H9 (cell line): Measurements from ENCODE around the gene RANGAP1. TPM values are rescaled to one million over a fixed set of nuclear protein-coding genes. Genes with fewer than 3 reads are reported as not detected.

Experiments
- DNase-seq: peaks from one replicate; pipeline ENCODE4 v3.0.0-alpha.2; 2017
- H2AFZ ChIP-seq: one replicate; pipeline ENCODE4 v1.6.1; 2013; ENCODE audit warnings: mild to moderate bottlenecking, low read length, control low read depth, moderate library complexity
- H2AK5ac ChIP-seq: 2 replicates; pipeline ENCODE4 v1.6.1; 2013; ENCODE audit warnings: low read length, control low read depth, mixed read lengths; ENCODE audit not compliant: insufficient read length
- H2BK120ac ChIP-seq: one replicate; pipeline ENCODE4 v1.6.1; 2013; ENCODE audit warnings: low read depth, mild to moderate bottlenecking, low read length, control low read depth, inconsistent platforms; ENCODE audit not compliant: poor library complexity, severe bottlenecking
- H2BK12ac ChIP-seq: 2 replicates; pipeline ENCODE4 v1.6.1; 2013; ENCODE audit warnings: low read length, control low read depth, mixed read lengths, low read depth; ENCODE audit not compliant: insufficient read length
- H2BK15ac ChIP-seq: 2 replicates; pipeline ENCODE4 v1.6.1; 2013; ENCODE audit warnings: low read depth, low read length, control low read depth
- H2BK20ac ChIP-seq: one replicate; pipeline ENCODE4 v1.6.1; 2013; ENCODE audit warnings: low read depth, mild to moderate bottlenecking, low read length, control low read depth, inconsistent platforms; ENCODE audit not compliant: poor library complexity, severe bottlenecking
- H2BK5ac ChIP-seq: 2 replicates; pipeline ENCODE4 v1.6.1; 2013; ENCODE audit warnings: low read length, control low read depth, mixed read lengths; ENCODE audit not compliant: insufficient read length
- H3K14ac ChIP-seq: 2 replicates; pipeline ENCODE4 v1.6.1; 2013; ENCODE audit warnings: low read length, control low read depth; ENCODE audit not compliant: insufficient read depth
- H3K18ac ChIP-seq: 2 replicates; pipeline ENCODE4 v1.6.1; 2013; ENCODE audit warnings: low read depth, mild to moderate bottlenecking, mixed read lengths, low read length, control low read depth; ENCODE audit not compliant: insufficient read length
- H3K23ac ChIP-seq: 2 replicates; pipeline ENCODE4 v1.6.1; 2013; ENCODE audit warnings: low read length, control low read depth, mixed read lengths, low read depth; ENCODE audit not compliant: insufficient read length
- H3K23me2 ChIP-seq: 2 replicates; pipeline ENCODE4 v1.6.1; 2013; ENCODE audit warnings: low read depth, mild to moderate bottlenecking, mixed read lengths, low read length, control low read depth; ENCODE audit not compliant: insufficient read length, poor library complexity, severe bottlenecking
- H3K27ac ChIP-seq: 2 replicates; pipeline ENCODE4 v1.5.1; 2013; ENCODE audit warnings: low read length, control low read depth, mixed read lengths, low read depth; ENCODE audit not compliant: insufficient read length
- H3K27me3 ChIP-seq: 2 replicates; pipeline ENCODE4 v1.6.1; 2013; ENCODE audit warnings: low read length, control low read depth, inconsistent platforms; ENCODE audit not compliant: insufficient read depth
- H3K4ac ChIP-seq: 2 replicates; pipeline ENCODE4 v1.6.1; 2013; ENCODE audit warnings: low read depth, mild to moderate bottlenecking, control low read depth, inconsistent platforms, low read length, moderate library complexity
- H3K4me1 ChIP-seq: 2 replicates; pipeline ENCODE4 v1.6.1; 2013; ENCODE audit warnings: low read length, control low read depth, inconsistent platforms; ENCODE audit not compliant: insufficient read depth
- H3K4me2 ChIP-seq: 2 replicates; pipeline ENCODE4 v1.6.1; 2013; ENCODE audit warnings: low read length, control low read depth, mixed read lengths; ENCODE audit not compliant: insufficient read length, insufficient read depth
- H3K56ac ChIP-seq: 2 replicates; pipeline ENCODE4 v1.6.1; 2013; ENCODE audit warnings: low read depth, mild to moderate bottlenecking, mixed read lengths, low read length, control low read depth; ENCODE audit not compliant: insufficient read length
- H3K79me1 ChIP-seq: 2 replicates; pipeline ENCODE4 v1.6.1; 2013; ENCODE audit warnings: low read depth, mild to moderate bottlenecking, moderate library complexity, low read length, control low read depth, inconsistent platforms; ENCODE audit not compliant: insufficient read depth, poor library complexity, severe bottlenecking
- H3K79me2 ChIP-seq: 2 replicates; pipeline ENCODE4 v1.6.1; 2013; ENCODE audit warnings: low read length, control low read depth, inconsistent platforms; ENCODE audit not compliant: insufficient read depth
- H3K9ac ChIP-seq: 2 replicates; pipeline ENCODE4 v1.6.1; 2013; ENCODE audit warnings: low read length, control low read depth, mixed read lengths; ENCODE audit not compliant: insufficient read length; ENCODE audit errors: extremely low read depth
- H3K9me3 ChIP-seq: one replicate; pipeline ENCODE4 v1.6.1; 2013; ENCODE audit warnings: low read depth, low read length, inconsistent platforms; ENCODE audit not compliant: control insufficient read depth
- H3T11ph ChIP-seq: one replicate; pipeline ENCODE4 v1.6.1; 2013; ENCODE audit warnings: mild to moderate bottlenecking, low read length, control low read depth, inconsistent platforms
- H4K20me1 ChIP-seq: one replicate; pipeline ENCODE4 v1.6.1; 2013; ENCODE audit not compliant: control insufficient read depth, insufficient read length, insufficient read depth
- H4K5ac ChIP-seq: 2 replicates; pipeline ENCODE4 v1.6.1; 2013; ENCODE audit warnings: low read depth, mild to moderate bottlenecking, mixed read lengths, low read length, control low read depth; ENCODE audit not compliant: insufficient read length
- H4K8ac ChIP-seq: replicated peaks from 2 replicates; pipeline ENCODE4 v1.6.1; 2013; ENCODE audit warnings: low read length, control low read depth, mixed read lengths, low read depth; ENCODE audit not compliant: insufficient read length
- H4K91ac ChIP-seq: 2 replicates; pipeline ENCODE4 v1.6.1; 2013; ENCODE audit warnings: low read depth, mild to moderate bottlenecking, moderate library complexity, mixed read lengths, low read length, control low read depth; ENCODE audit not compliant: insufficient read length
- H3K27ac Mint-ChIP-seq, 3 experiments: 2 replicates in 2 of 3; 3 replicates in 1 of 3; pipeline ENCODE4 v1.8.0; 2020 to 2021; ENCODE audit warnings: mixed read lengths in 3 of 3, mild to moderate bottlenecking in 1 of 3, moderate library complexity in 1 of 3
- H3K27me3 Mint-ChIP-seq: 2 replicates; pipeline ENCODE4 v1.8.0; 2021; ENCODE audit warnings: low read depth, mild to moderate bottlenecking, moderate library complexity, mixed read lengths
- H3K36me3 Mint-ChIP-seq, 3 experiments: 2 replicates in 2 of 3; 3 replicates in 1 of 3; pipeline ENCODE4 v1.8.0; 2020 to 2021; ENCODE audit warnings: low read depth in 3 of 3, mixed read lengths in 3 of 3; ENCODE audit not compliant: insufficient read depth in 1 of 3
- H3K4me1 Mint-ChIP-seq, 2 experiments: 2 replicates each; pipeline ENCODE4 v1.8.0; 2020; ENCODE audit warnings: mixed read lengths in 2 of 2
- H3K4me3 Mint-ChIP-seq, 2 experiments: 2 replicates in 1 of 2; 3 replicates in 1 of 2; pipeline ENCODE4 v1.8.0; 2020 to 2021; ENCODE audit warnings: mild to moderate bottlenecking in 2 of 2, mixed read lengths in 2 of 2, moderate library complexity in 1 of 2
- H3K9me3 Mint-ChIP-seq, 2 experiments: 2 replicates in 1 of 2; 3 replicates in 1 of 2; pipeline ENCODE4 v1.8.0; 2020; ENCODE audit warnings: mild to moderate bottlenecking in 2 of 2, mixed read lengths in 2 of 2, moderate library complexity in 1 of 2
- CTCF ChIP-seq: fragments of 200-600 bp; sonication (generic); conservative IDR thresholded peaks from 3 replicates; pipeline ENCODE4 v1.8.0; 2021; ENCODE audit warnings: antibody characterized with exemption, mild to moderate bottlenecking
- WGBS: extraction: QIAGEN DNeasy Blood & Tissue Kit; methylation state at CpG from one replicate; pipeline ENCODE4 v1.1.7; 2013; ENCODE audit warnings: missing lambda C conversion rate, low lambda C conversion rate, mixed read lengths; ENCODE audit not compliant: insufficient read length; ENCODE audit errors: extremely low coverage; 5-methylcytosine and 5-hydroxymethylcytosine counted together
- total RNA-seq: library from RNA; stranded (reverse); gene quantifications from 2 replicates; pipeline ENCODE4 v1.2.1, GENCODE V29; 2021

The RANGAP1 gene
- total RNA-seq, 1 experiment from 2014 or later = 130 TPM

DNA sequence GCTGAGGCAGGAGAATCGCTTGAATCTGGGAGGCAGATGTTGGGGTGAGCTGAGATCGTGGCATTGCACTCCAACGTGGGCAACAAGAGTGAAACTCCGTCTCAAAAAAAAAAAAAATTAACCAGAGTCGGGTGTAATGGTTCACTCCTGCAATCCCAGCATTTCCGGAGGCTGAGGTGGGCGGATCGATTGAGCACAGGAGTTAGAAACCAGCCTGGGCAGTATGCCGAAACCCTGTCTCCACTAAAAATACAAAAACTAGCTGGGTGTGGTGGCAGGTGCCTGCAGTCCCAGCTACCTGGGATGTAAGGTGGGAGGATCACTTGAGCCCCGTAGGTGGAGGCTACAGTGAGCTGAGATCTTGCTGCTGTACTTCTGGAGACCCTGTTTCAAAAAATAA is 1.5 kb downstream of the RANGAP1 start:
- H3K4me1 ChIP-seq = peaks cover 6% of the 10 kb centered on the region; the same call in 1 of the 2 replicates
- no peak overlapping the region for H2AK5ac ChIP-seq
- peak overlapping the region; percentile 67 for H3K4me2 ChIP-seq
- no peak overlapping the region for H4K5ac ChIP-seq
- H3K14ac ChIP-seq = no peak overlapping the region
- H2BK20ac ChIP-seq = no peak overlapping the region
- H4K20me1 ChIP-seq = no peaks in the 10 kb centered on the region
- TF ChIP-seq CTCF = no peak
- no peak overlapping the region for H2AFZ ChIP-seq
- H3K4ac ChIP-seq = no peak overlapping the region
- H3T11ph ChIP-seq = no peak overlapping the region
- Mint-ChIP-seq H3K9me3 (no peaks in the 10 kb centered on the region), H3K27ac (no peak overlapping the region), H3K4me1 (peaks cover 23 to 29% of the 10 kb centered on the region in 2 experiments), H3K36me3 (peaks cover 27 to 45% (median 42%) of the 10 kb centered on the region in 3 experiments), H3K4me3 (peak overlapping the region; percentile 90 to 95), H3K27me3 (no peaks in the 10 kb centered on the region)
- no peaks in the 10 kb centered on the region for H3K27me3 ChIP-seq
- H2BK12ac ChIP-seq = no peak overlapping the region
- no peak overlapping the region for H4K8ac ChIP-seq
- H3K23ac ChIP-seq = no peak overlapping the region
- no peak overlapping the region for H2BK15ac ChIP-seq
- H3K18ac ChIP-seq = no peak overlapping the region
- no peak for DNase-seq
- H3K56ac ChIP-seq = no peak overlapping the region
- no peak overlapping the region for H3K9ac ChIP-seq
- H4K91ac ChIP-seq = no peak overlapping the region
- H3K9me3 ChIP-seq = no peaks in the 10 kb centered on the region
- H3K27ac ChIP-seq = no peak overlapping the region
- peaks cover 13% of the 10 kb centered on the region for H3K23me2 ChIP-seq
- H3K79me2 ChIP-seq = peaks cover 17% of the 10 kb centered on the region; the same call in 1 of the 2 replicates
- no peak overlapping the region for H2BK5ac ChIP-seq
- no CpG with 5 or more reads among the region's 10 CpGs for WGBS
- H2BK120ac ChIP-seq = no peak overlapping the region
- peaks cover 16% of the 10 kb centered on the region for H3K79me1 ChIP-seq
